HepG2 (cell line): Measurements from ENCODE around the gene CEBPG. TPM values are rescaled to one million over a fixed set of nuclear protein-coding genes. Genes with fewer than 3 reads are reported as not detected.

Source experiments
- ATAC-seq: fragments of 200-7000 bp; cut with Tn5 transposase; 3 replicates; pipeline ENCODE4 v1.9.1; 2020; ENCODE audit warnings: mild to moderate bottlenecking, moderate library complexity
- BruUV-seq: library from RNA; stranded (reverse); fragments of 400-500 nt; replicated peaks from 2 replicates; lab custom pipeline; 2021; lab: Mats Ljungman, UMichigan
- CTCF ChIA-PET: fragments of 300-600 bp; formaldehyde crosslinking; extraction: SDS; loops from one replicate; lab custom pipeline; 2021; ENCODE audit warnings: low total read pairs, inconsistent platforms, low intra/inter-chr PET ratio; lab: Yijun Ruan, JAX
- POLR2A ChIA-PET: fragments of 350-600 bp; sonication (Branson Sonifier 250); formaldehyde crosslinking; loops from one replicate; lab custom pipeline; 2020; ENCODE audit warnings: antibody characterized with exemption, inconsistent platforms; lab: Yijun Ruan, JAX
- DNase-seq: peaks from one replicate; pipeline ENCODE4 v3.0.0-alpha.2; 2015; ENCODE audit warnings: low spot score
- FAIRE-seq: peaks from 3 replicates; lab custom pipeline; 2011; peaks lifted over from hg19 to GRCh38; lab: Jason Lieb, UNC
- H2AFZ ChIP-seq: one replicate; pipeline ENCODE4 v1.6.1; 2011; ENCODE audit warnings: low read length, inconsistent platforms
- H3K27ac ChIP-seq: fragments of 300-600 bp; 3 replicates; pipeline ENCODE4 v1.8.0; 2011; ENCODE audit warnings: mixed run types, mild to moderate bottlenecking, mixed read lengths, low read length, inconsistent platforms; ENCODE audit not compliant: insufficient read depth; ENCODE audit errors: extremely low read length
- H3K27me3 ChIP-seq, 2 experiments: fragments of 200-600 bp in 1 of 2; 2 replicates in 1 of 2; 3 replicates in 1 of 2; pipeline versions ENCODE4 v1.6.0 to v1.8.0; 2011; ENCODE audit warnings: low read length in 2 of 2, mild to moderate bottlenecking in 2 of 2, moderate library complexity in 2 of 2, inconsistent platforms in 1 of 2; ENCODE audit not compliant: insufficient read depth in 2 of 2, control insufficient read depth in 1 of 2
- H3K36me3 ChIP-seq, 2 experiments: fragments of 200-600 bp in 1 of 2; replicated peaks in 1 of 2; 2 replicates in 1 of 2; 3 replicates in 1 of 2; pipeline versions ENCODE4 v1.5.1 to v1.8.0; 2011; ENCODE audit warnings: low read length in 2 of 2, inconsistent platforms in 1 of 2; ENCODE audit not compliant: insufficient read depth in 2 of 2, control insufficient read depth in 1 of 2
- H3K4me1 ChIP-seq: 2 replicates; pipeline ENCODE4 v1.5.1; 2012; ENCODE audit warnings: low read length, inconsistent platforms; ENCODE audit not compliant: insufficient read depth
- H3K4me2 ChIP-seq: 2 replicates; pipeline ENCODE4 v1.6.0; 2011; ENCODE audit warnings: low read depth, low read length, inconsistent platforms
- H3K4me3 ChIP-seq, 3 experiments: fragments of 200-600 bp in 1 of 3; sonication (generic), shearing (Covaris generic) in 1 of 3; replicated peaks in 1 of 3; 2 replicates each; pipeline ENCODE4 v1.5.1; 2011 to 2016; ENCODE audit warnings: low read length in 3 of 3, inconsistent platforms in 2 of 3, low read depth in 2 of 3, mild to moderate bottlenecking in 2 of 3, control low read depth in 1 of 3, mixed read lengths in 1 of 3; ENCODE audit not compliant: insufficient read depth in 1 of 3
- H3K79me2 ChIP-seq: one replicate; pipeline ENCODE4 v1.6.1; 2011; ENCODE audit warnings: low read length, inconsistent platforms; ENCODE audit not compliant: insufficient read depth
- H3K9ac ChIP-seq: 2 replicates; pipeline ENCODE4 v1.6.0; 2011; ENCODE audit warnings: mild to moderate bottlenecking, low read depth, low read length, inconsistent platforms; ENCODE audit not compliant: insufficient read depth
- H3K9me3 ChIP-seq: 2 replicates; pipeline ENCODE4 v1.5.1; 2012; ENCODE audit warnings: mild to moderate bottlenecking, low read length
- H4K20me1 ChIP-seq: 2 replicates; pipeline ENCODE4 v1.6.0; 2011; ENCODE audit warnings: inconsistent platforms, mild to moderate bottlenecking, low read length, moderate library complexity; ENCODE audit not compliant: insufficient read depth
- GATAD2A ChIP-seq: IDR thresholded peaks from 2 replicates; pipeline ENCODE4 v1.6.1; 2016
- GTF2F1 ChIP-seq: fragments of 150-350 bp; IDR thresholded peaks from 2 replicates; pipeline ENCODE4 v1.6.1; 2014; ENCODE audit warnings: low read length
- MEF2D ChIP-seq: sonication (generic); formaldehyde crosslinking; IDR thresholded peaks from 2 replicates; pipeline ENCODE4 v1.5.1; 2020; ENCODE audit warnings: mild to moderate bottlenecking, missing genetic modification reagents
- ZKSCAN5 ChIP-seq: sonication (generic); formaldehyde crosslinking; IDR thresholded peaks from 2 replicates; pipeline ENCODE4 v1.5.1; 2020; ENCODE audit warnings: mild to moderate bottlenecking, missing genetic modification reagents
- ZNF564 ChIP-seq: sonication (generic); formaldehyde crosslinking; IDR thresholded peaks from 2 replicates; pipeline ENCODE4 v1.8.1; 2023; ENCODE audit warnings: mild to moderate bottlenecking, missing genetic modification reagents
- ZNF674 ChIP-seq: sonication (generic); formaldehyde crosslinking; IDR thresholded peaks from 2 replicates; pipeline ENCODE4 v1.5.0; 2020; ENCODE audit warnings: low read depth, mild to moderate bottlenecking, missing genetic modification reagents
- WGBS: methylation state at CpG from one replicate; pipeline ENCODE4 v1.1.6; 2017; ENCODE audit warnings: low lambda C conversion rate; 5-methylcytosine and 5-hydroxymethylcytosine counted together
- in situ Hi-C: cut with HindIII; loops from 2 replicates; pipeline ENCODE4 v1.10.0; 2017; ENCODE audit warnings: low pct_unique_long_range_greater_than_20kb; ENCODE audit not compliant: extremely low pct_ligation_motif_present
- intact Hi-C: fragments of 100-400 bp; cut with micrococcal nuclease; formaldehyde crosslinking; loops from one replicate; pipeline ENCODE4 v1.10.0; 2022; ENCODE audit not compliant: unreplicated experiment
- polyA plus RNA-seq, 8 experiments: library from polyadenylated mRNA; depleted of rRNA in 3 of 8; stranded (reverse) in 7 of 8; unstranded in 1 of 8; fragments of >200 nt; fragmentation: Illumina TruSeq in 4 of 8; extraction: Trizol in 4 of 8; gene quantifications; 2 replicates each; pipeline versions ENCODE4 v1.2.1 to v1.2.3, GENCODE V29; 2011 to 2016; ENCODE audit warnings: low read depth in 4 of 8, missing spikeins in 1 of 8, mixed read lengths in 1 of 8; ENCODE audit not compliant: insufficient read depth in 1 of 8
- total RNA-seq, 5 experiments: library from RNA; depleted of rRNA; stranded (reverse); fragments of >200 nt; fragmentation: Illumina TruSeq; extraction: Trizol; gene quantifications; 2 replicates each; pipeline ENCODE4 v1.2.3, GENCODE V29; 2016; ENCODE audit warnings: low read depth in 1 of 5
- TF ChIP-seq, protein P1 (sequence below): sonication (generic); formaldehyde crosslinking; IDR thresholded peaks from 2 replicates; pipeline ENCODE4 v1.4.0; 2020; ENCODE audit warnings: mild to moderate bottlenecking, missing genetic modification reagents
- TF ChIP-seq, protein P2 (sequence below): IDR thresholded peaks from 2 replicates; pipeline ENCODE4 v1.6.1; 2016; ENCODE audit warnings: control low read depth
- TF ChIP-seq, protein P3 (sequence below): sonication (generic); formaldehyde crosslinking; IDR thresholded peaks from 2 replicates; pipeline ENCODE4 v1.4.0; 2020; ENCODE audit warnings: missing genetic modification reagents

Gene CEBPG
- total and polyA plus RNA-seq, 2 of the 13 experiments (the other 11 are each of a cell fraction or from before 2014, with no cell fraction given): 25.7 to 34.3 TPM

DNA sequence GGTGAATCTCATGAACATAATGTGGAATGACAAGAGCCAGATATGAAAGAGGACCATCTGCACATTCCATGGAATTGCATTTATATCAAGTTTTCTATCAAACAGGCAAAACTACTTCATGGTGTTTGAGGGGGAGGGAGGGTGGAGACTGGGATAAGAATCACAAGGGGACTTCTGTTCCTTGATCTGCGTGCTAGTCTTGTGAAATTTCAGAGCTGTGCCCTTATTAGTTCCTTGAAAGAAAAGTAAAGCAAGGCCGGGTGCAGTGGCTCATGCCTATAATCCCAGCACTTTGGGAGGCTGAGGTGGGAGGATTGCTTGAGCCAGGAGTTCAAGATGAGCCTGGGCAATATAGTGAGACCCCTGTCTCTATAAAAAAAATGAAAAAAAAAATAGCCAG, 30.2 kb upstream of the CEBPG start:
- FAIRE-seq: no peak
- no peaks in the 10 kb centered on the region for H3K27me3 ChIP-seq
- no peak overlapping the region for H3K27ac ChIP-seq
- BruUV-seq: no TSS peak
- intact Hi-C loops (no loop called here), in situ Hi-C loops (no loop called here)
- H3K4me3 ChIP-seq: no peak overlapping the region
- H3K4me2 ChIP-seq: no peak overlapping the region
- no peaks in the 10 kb centered on the region for H3K9me3 ChIP-seq
- TF ChIP-seq, protein P1, sequence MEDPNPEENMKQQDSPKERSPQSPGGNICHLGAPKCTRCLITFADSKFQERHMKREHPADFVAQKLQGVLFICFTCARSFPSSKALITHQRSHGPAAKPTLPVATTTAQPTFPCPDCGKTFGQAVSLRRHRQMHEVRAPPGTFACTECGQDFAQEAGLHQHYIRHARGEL (CRISPR knock-in tag): no peak
- TF ChIP-seq, protein P2, sequence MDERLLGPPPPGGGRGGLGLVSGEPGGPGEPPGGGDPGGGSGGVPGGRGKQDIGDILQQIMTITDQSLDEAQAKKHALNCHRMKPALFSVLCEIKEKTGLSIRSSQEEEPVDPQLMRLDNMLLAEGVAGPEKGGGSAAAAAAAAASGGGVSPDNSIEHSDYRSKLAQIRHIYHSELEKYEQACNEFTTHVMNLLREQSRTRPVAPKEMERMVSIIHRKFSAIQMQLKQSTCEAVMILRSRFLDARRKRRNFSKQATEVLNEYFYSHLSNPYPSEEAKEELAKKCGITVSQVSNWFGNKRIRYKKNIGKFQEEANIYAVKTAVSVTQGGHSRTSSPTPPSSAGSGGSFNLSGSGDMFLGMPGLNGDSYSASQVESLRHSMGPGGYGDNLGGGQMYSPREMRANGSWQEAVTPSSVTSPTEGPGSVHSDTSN: no peak
- TF ChIP-seq ZNF674: no peak
- no peak for TF ChIP-seq ZNF564
- no peak for TF ChIP-seq ZKSCAN5 (CRISPR knock-in tag)
- TF ChIP-seq GTF2F1: no peak
- no peak for TF ChIP-seq MEF2D
- H3K79me2 ChIP-seq: no peaks in the 10 kb centered on the region
- ChIA-PET CTCF (no interaction called here), POLR2A (no interaction called here)
- no peak overlapping the region for H3K9ac ChIP-seq
- no peak for DNase-seq
- H3K36me3 ChIP-seq: no peaks in the 10 kb centered on the region
- H2AFZ ChIP-seq: no peak overlapping the region
- peaks cover 27% of the 10 kb centered on the region for H3K4me1 ChIP-seq
- no peak for ATAC-seq
- WGBS: 58% methylated on average over 2 of the region's 2 CpGs
- no peaks in the 10 kb centered on the region for H4K20me1 ChIP-seq

DNA sequence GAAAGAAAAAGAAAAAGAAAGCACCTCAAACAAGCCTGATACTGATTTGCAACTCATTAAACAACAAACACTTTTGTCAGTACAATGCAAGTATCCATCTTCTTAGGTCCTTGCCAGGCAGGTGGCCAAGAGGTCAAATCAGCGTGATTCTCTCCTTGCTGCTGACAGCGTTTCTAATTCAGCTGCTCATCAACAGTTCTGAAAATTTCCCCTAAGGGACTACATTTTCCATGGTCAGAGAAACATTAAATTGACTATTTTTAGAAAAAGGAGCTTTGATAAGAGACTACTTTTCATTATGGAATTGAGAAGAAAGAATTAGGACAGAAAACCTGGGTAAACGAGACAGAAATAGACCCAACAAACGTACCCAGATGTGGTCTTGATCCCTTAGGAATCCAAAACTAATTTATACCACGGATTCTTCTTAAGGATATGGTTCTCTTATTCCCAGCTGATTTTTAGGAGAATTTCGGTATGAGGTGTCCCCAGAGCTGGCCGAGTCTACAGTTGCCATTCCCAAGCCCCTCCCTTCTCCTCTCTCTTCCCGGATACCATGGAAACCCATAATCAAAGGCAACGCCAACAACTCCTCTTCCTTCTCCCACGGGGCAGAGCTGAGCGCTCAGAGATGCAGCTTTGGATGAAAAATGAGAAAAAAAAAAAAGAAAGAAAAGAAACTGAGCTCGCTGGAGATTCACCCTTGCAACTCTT, 29.5 kb upstream of the CEBPG start:
- no peaks in the 10 kb centered on the region for H3K9me3 ChIP-seq
- BruUV-seq: no TSS peak
- in situ Hi-C loops (no loop called here), intact Hi-C loops (no loop called here)
- POLR2A ChIA-PET: no interaction called here
- CTCF ChIA-PET: no interaction called here
- no peaks in the 10 kb centered on the region for H3K36me3 ChIP-seq
- H2AFZ ChIP-seq: no peak overlapping the region
- H3K9ac ChIP-seq: no peak overlapping the region
- whole genome bisulfite sequencing: 19% methylated on average over 12 of the region's 12 CpGs
- no peaks in the 10 kb centered on the region for H4K20me1 ChIP-seq
- H3K4me3 ChIP-seq: no peak overlapping the region
- ATAC-seq (no peak), FAIRE-seq (no peak), DNase-seq (no peak)
- no peaks in the 10 kb centered on the region for H3K27me3 ChIP-seq
- H3K4me2 ChIP-seq: no peak overlapping the region
- H3K27ac ChIP-seq: no peak overlapping the region
- no peak for TF ChIP-seq GATAD2A (CRISPR knock-in tag)
- TF ChIP-seq, protein P3, sequence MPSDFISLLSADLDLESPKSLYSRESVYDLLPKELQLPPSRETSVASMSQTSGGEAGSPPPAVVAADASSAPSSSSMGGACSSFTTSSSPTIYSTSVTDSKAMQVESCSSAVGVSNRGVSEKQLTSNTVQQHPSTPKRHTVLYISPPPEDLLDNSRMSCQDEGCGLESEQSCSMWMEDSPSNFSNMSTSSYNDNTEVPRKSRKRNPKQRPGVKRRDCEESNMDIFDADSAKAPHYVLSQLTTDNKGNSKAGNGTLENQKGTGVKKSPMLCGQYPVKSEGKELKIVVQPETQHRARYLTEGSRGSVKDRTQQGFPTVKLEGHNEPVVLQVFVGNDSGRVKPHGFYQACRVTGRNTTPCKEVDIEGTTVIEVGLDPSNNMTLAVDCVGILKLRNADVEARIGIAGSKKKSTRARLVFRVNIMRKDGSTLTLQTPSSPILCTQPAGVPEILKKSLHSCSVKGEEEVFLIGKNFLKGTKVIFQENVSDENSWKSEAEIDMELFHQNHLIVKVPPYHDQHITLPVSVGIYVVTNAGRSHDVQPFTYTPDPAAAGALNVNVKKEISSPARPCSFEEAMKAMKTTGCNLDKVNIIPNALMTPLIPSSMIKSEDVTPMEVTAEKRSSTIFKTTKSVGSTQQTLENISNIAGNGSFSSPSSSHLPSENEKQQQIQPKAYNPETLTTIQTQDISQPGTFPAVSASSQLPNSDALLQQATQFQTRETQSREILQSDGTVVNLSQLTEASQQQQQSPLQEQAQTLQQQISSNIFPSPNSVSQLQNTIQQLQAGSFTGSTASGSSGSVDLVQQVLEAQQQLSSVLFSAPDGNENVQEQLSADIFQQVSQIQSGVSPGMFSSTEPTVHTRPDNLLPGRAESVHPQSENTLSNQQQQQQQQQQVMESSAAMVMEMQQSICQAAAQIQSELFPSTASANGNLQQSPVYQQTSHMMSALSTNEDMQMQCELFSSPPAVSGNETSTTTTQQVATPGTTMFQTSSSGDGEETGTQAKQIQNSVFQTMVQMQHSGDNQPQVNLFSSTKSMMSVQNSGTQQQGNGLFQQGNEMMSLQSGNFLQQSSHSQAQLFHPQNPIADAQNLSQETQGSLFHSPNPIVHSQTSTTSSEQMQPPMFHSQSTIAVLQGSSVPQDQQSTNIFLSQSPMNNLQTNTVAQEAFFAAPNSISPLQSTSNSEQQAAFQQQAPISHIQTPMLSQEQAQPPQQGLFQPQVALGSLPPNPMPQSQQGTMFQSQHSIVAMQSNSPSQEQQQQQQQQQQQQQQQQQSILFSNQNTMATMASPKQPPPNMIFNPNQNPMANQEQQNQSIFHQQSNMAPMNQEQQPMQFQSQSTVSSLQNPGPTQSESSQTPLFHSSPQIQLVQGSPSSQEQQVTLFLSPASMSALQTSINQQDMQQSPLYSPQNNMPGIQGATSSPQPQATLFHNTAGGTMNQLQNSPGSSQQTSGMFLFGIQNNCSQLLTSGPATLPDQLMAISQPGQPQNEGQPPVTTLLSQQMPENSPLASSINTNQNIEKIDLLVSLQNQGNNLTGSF (CRISPR knock-in tag): no peak
- H3K4me1 ChIP-seq: peaks cover 34% of the 10 kb centered on the region
- H3K79me2 ChIP-seq: no peaks in the 10 kb centered on the region
